NCI-H2227 (cell line): ENCODE results near the gene LMAN2L.

ENCODE experiments used
- DNase-seq: peaks from one replicate; lab custom pipeline; 2025; ENCODE audit not compliant: unreplicated experiment; lab: John Stamatoyannopoulos, UW

The LMAN2L gene

GRCh38 chr2:96760036-96760985, 20.4 kb upstream of the LMAN2L start, which contains the start of gene CNNM4:
Gene CNNM4 (plus strand): TSS chr2:96760902. CDS start chr2:96761000, 98 bp downstream.
- DNase-seq = peak; percentile 96

DNA sequence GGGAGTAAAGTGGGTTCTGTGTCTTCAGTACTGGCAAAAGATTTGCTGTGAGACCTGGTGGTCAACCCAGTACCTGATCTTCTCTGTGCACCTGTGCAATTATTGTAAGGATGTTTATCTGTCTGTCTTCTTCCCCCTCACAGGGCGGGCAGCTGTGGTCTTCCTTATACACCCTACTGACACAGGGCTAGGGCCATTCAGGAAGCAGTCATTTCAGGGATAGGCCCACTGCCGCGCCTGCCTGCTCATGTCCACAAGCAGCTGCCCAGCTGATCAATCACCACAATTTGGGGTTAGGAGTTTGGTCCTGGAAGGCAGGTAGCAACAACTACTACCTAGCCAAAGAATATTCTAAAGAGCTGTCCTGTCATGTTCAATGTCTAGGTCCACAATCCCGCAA, 19.7 kb upstream of the LMAN2L start:
- DNase-seq = no peak

DNA sequence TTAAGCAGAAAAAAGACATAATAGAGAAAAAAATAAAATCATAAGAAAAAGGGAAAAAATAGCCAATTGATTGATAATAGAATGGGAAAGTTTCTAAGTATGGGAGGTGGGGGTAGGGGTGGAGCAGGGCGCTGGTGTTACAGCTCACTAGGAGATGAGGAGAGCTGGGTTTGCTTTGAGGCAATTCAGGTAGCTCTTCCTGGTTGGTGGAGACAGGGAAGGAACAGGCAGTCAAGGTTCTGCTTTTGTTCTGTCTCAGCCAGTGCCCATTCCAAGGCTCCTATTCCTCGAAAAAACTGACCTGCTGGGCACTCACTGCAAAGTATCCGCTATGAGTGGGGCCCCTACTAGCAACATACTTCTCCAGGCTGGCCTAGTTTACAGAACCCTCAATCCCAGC, 19.1 kb upstream of the LMAN2L start:
- no peak for DNase-seq

- DNase-seq = no peak
Observed at GRCh38 chr2:96757477-96757860, 17.6 kb upstream of the LMAN2L start.

DNA sequence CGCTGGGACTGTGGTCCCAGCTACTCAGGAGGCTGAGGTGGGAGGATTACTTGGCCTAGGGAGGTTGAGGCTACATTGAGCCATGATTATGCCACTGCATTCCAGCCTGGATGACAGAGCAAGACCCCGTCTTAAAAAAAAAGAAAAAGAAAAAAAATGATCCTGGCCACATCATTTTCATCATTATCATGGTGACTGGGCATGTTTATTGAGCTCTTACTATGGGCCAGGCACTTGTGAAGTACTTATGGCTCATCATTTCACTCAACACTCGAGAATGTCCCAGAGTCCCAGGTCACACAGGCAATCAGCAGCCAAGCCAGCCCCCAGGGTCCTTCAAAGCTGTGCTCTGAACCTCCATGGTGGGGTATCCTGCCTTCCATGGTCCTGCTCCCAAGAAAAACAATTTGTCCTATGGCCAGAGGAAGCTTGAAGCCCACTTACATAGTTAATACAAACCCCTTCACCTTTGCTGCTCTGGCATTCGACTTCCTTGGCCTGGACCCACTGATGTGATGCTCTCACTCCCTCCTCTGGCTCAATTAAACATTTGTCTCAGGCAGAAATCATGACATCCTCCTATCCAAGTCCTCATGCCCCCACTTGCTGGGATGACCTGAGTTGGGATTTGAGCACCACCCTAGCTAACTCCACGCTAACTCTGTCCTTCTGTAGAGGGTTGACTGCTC, 17.1 kb upstream of the LMAN2L start:
- DNase-seq = no peak

- DNase-seq = no peak
Observed at GRCh38 chr2:96754317-96754716, 14.5 kb upstream of the LMAN2L start.

DNA sequence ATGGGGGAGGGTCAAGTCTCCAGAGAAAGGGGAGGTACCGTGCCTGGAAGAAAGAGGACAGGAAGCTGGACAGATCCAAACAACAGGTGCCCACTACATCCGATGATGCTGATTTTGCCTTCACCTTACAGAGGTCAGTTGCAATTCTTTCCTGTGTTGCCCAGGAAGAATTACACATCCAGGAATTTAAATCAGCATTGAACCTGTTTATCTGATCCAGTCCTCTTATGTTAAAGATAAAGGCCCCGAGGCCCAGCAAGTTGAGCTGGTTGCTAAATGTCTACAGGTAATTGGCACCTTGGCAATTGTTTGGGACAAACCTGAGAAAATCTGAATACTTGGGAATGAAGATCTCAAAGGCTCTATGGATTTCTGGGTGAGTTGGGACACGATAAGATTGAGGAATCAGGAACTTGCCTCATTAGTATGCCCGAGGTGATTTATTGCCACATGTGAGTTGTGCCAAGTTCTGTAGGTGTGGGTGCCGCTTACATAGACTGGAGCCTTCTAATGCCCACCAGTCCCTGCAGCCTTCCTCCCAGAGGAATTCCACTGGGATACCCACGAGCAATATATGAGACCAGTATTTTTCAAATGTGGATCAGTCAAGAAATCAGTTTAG, 13.9 kb upstream of the LMAN2L start:
- no peak for DNase-seq

DNA sequence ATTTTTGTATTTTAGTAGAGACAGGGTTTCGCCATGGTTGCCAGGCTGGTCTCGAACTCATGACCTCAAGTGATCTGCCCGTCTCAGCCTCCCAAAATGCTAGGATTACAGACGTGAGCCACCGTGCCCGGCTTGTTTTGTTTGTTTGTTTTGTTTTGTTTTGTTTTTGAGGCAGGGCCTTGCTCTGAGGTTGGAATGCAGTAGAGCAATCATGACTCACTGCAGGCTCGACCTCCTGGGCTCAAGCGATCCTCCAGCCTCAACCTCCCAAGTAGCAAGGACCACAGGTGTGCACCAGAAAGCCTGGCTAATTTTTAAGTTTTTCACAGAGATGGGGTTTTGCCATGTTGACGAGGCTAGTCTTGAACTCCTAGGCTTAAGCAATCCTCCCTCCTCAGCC, 11.9 kb upstream of the LMAN2L start:
- DNase-seq = no peak

GRCh38 chr2:96747061-96747617, 7.3 kb upstream of the LMAN2L start:
- DNase-seq = no peak

GRCh38 chr2:96739076-96739632, 710 bp downstream of the LMAN2L start:
- DNase-seq = no peak

- DNase-seq = no peak
Observed at GRCh38 chr2:96737831-96738230, 2.0 kb downstream of the LMAN2L start.

DNA sequence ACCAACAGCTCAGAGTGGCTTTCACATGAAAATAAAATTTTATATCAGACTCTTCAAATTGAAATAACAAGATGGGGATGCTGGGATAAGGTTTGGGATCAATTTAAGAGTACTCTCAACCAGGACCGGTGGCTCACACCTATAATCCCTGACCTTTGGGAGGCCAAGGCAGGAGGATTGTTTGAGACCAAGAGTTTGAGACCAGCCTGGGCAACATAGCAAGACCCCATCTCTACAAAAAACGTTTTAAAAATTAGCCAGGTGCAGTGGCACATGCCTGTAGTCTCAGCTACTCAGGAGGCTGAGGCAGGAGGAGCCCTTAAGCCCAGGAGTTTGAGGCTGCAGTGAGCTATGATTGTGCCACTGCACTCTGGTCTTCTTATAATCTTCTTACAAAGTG, 2.6 kb downstream of the LMAN2L start:
- no peak for DNase-seq

DNA sequence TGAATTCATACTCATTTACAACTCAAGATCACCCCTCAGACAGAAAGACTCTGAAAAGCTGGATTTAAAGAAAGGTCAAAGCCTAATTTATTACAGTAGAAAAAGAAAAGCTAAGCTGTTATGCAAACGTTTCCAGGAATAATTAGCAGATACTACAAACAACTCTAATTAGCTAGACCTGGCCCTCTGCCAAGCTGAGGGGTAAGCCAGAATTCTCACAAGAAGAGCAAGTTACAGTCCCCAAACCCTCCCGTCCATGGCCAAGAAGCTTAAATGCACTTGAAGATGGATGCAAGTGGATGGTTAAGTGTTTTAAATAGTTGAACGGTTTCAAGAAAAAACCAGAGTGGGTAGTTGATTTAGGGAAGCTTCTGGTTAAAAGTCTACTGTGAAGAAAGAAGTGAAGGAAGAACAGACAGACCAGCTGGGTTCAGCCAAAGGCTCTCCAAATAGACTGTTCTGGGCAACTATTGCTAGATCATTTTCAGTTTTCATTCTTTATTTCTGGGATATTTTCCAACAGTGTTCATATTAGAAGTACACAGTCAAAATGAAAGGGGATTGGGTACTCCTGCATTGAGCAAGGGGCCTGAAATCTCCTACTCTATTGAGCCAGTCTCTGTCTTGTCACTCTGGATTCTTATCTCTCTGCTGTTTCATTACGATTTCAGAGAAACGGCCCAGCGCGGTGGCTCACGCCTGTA, 4.8 kb downstream of the LMAN2L start:
- DNase-seq = no peak

DNA sequence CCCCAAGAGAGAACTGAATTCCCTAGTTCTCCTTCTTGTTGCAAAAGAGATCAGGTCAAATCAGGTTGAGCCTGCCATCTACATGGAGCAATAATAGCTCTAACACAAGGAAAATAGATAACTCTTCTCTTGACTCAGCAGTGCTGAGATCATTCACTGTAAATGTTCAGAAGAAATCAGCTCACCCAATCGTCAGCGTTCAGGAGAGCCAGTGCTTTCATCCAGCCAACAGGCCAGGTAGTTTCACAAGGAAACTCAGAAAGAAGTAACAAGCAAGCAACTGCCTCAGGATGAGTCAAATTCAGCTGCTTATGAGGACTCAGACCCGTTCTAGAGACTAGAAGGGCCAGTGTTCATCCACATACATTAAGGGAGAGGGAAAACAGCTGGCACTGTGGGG, 5.9 kb downstream of the LMAN2L start:
- DNase-seq = no peak

GRCh38 chr2:96730212-96730611, 9.7 kb downstream of the LMAN2L start:
- no peak for DNase-seq

DNA sequence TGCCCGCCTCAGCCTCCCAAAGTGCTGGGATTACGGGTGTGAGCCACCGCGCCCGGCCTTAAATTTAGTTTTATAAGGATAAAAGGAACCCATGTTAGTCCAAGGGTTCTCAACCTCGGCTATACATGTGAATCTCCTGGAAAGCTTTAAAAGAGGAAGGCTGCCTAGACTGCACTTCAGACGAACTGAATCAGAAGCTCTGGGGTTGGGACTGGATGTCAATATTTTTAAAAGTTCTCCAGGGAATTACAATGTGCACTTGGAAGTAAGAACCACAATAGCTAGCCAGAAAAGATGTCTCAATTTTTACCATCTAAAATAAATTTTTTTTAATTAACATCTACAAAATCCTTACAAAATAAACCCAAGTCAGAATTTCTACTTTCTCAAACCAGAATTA, 10.1 kb downstream of the LMAN2L start:
- no peak for DNase-seq

GRCh38 chr2:96727431-96727830, 12.4 kb downstream of the LMAN2L start:
- no peak for DNase-seq

DNA sequence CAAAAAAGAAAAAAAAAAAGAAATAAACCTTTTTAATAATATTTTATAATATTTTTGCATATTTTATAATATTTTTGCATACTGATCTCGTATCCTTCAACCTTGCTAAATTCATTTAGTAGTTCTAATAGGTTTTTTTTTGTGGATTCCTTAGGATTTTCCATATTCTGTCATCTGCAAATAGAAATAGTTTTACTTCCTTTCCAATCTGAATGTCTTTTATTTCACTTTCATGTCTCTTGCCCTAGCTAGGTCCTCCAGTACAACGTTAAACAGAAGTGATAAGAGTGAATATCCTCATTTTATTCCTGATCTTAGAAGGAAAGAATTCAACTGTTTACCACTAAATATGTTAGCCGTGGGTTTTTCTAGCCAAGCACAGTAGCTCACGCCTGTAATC, 13.7 kb downstream of the LMAN2L start:
- no peak for DNase-seq

GRCh38 chr2:96716388-96716787, 23.5 kb downstream of the LMAN2L start:
- DNase-seq = no peak

DNA sequence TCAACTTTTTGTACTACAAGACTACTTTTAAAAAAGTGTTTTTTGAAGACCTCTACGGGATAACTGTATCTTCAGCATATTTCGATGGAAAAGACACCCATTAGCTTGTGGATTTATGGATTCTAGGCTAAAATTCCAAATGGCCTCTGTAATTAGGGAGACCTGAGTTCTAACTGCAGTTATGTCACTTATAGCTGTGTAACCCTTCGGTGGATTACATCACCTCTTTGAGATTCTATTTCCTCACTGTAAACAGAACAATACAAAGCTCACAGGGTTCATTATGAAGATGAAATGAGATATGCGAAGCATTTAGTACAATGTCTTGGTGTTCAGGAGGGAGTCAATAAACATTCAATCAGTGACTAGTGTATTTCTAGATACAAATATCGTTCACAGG, 24.2 kb downstream of the LMAN2L start:
- DNase-seq = no peak

DNA sequence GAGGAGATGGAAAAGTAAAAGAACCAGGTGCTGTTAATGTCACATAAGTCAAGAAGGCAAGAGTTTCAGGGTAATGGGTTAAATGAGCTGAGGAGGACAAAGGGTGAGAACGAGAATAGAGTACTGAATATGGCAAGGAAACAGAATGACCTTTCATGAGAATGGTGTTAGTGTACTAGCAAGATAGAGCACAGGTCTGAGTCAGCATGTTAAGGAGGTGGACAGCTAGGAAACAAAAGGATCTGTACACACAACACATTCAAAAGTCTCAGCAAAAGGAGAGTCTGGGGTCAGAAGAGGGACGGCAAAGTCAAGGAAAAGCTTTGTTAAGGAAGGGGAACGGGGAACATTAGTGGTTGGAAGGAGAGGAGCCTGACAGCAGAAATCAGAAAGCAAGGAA, 28.9 kb downstream of the LMAN2L start:
- DNase-seq = no peak
